ENCODE results near the gene CHN2. TPM values are rescaled to one million over a fixed set of nuclear protein-coding genes. Genes with fewer than 3 reads are reported as not detected.

The CHN2 gene
- polyA plus RNA-seq, 12 donors, result 10.0 to 19.2 (median 14.4) TPM; not detected in 1

DNA sequence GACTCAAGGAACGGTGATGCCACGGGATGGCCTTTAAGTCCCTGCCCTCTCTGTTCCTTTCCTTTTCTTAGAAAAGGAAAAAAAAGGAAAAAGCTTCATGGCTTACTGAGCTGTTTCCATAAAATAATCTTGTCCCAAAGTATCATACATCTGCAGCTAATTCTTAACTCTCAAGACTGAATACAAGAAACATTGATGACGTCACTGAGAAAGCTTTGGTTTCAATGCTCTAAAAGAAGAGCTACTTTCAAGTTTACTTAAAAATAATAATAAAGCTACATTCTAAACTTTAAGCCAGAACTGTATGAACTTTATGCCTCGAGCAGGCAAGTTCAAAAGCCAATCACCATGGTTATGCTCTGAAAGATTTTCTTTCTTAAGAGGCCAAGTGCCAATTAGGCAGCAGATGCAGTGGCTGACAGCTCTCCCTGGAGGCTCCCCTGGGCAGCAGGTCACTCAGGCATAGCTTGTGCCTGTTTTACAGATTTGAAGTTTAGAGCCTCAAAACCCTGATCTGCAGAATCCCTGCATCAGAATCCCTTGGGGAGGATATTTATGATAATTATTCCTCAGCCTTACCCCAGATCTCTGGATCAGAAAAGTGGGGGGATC, 165.0 kb downstream of the CHN2 start:
- no peak for DNase-seq

DNA sequence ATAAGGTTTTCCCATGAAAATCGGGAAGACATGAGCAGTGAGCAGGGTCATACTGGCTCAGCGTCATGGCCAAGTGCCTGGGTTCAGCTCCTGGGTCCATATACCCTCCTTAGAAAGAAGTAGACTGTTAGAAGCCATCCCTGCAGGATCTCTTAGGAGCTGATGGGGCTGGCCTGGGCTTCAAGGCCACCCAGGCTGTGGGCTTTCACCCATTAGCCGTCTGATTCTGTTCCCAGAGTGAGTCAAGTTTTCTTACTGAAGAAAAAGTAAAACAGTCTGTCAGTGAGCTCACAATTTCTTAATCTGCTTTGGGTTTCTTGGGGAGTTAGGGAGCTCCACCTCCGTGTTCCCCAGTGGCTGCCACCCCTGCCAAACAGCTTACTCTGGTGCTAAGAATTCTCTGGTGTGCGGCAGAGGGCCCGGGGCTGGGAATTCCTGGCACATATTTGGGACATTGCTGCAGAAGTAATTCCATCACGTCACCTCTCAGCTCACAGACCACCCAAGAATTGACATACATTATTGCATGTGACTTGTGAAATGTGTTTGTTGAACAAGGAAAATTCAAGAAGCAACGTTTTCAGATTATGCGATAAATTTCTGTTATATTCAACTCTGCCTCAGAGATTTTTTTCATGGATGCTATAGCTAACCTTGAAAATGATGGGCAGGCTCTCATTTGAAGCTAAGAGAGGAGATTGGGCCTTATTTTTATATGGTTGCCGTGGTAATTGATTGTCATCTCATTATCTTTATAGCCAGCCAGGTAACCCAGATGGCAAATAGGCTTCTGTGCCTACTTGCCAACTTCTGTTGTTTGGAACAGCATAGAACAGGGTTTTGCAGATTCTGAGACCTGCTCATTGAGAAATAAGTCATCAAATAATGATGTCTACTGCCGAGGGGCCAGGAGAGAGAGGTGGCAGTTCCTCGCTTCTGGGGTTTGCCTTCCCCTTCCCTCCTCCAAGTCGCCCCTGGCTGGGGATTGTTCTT, 166.4 kb downstream of the CHN2 start:
- peak; percentile 37 for DNase-seq

DNA sequence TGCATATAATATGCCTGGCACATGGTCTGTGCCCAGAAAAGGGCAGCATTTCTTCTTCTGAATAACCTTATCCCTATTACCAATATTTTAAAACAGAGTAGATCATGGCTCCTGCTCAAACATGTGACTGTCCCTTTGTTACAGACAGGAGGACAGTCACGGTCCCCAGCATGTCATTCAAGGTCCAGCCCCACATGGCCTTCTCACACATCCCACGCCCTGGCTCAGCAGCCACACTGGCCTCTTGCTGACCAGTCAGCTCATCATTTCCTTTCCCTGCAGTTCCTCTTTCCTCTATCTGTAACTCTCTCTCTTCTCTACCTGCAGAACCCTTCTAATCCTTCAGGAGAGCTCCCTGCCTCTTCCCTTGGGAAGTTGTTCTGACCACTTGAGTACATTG, 167.8 kb downstream of the CHN2 start:
- DNase-seq, result no peak

DNA sequence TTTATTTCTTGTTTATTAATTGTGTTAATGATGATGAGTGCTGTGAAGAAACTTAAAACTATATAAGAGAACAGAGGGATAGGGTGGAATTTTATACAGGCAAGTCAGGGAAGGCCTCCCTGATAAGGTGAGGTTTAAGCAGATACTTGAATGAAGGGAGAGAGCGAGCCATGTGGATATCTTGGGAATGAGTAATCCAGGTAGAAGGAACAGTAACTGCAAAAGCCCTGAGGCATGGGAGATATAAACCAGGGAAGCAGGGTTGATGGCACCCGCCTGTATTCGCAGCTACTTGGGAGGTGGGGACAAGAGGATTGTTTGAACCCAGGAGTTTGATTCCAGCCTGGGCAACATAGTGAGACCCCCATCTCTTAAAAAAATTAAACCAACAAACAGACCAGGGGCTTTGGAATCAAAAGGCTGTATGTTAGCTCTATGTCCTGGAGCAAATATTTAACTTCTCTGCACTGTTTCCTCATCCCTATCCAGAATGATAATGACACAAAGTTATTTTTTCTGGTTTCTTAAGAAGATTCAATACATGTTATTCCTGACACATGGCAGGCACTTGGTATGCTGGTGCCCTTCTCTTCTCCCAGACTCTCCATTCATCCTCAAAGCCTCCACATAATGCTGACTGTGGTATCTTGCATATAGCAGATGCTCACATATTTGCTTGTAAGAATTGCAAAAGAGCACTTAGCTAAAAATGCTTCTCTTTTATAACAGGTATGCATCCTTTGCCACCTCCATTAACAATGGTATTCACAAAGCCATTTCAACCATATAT, 169.3 kb downstream of the CHN2 start:
- no peak for DNase-seq

DNA sequence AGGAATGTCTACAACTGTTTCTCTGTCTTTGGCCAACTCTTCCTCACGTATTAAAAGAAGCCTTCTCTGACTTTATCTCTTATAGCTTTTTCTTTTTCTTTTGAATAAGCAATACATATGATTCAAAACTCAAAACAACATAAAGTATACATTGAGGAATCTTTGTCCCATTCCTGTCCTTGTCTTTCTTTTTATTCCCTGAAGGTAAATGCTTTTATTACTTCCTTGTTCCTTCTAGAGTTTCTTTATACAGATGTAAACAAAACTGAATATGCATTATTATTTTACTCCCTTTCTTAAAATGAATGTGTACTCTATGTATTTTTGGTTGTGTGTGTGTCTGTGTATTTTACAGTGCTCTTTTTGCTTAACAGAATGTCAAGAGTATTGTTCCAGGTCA, 170.1 kb downstream of the CHN2 start:
- no peak for DNase-seq

DNA sequence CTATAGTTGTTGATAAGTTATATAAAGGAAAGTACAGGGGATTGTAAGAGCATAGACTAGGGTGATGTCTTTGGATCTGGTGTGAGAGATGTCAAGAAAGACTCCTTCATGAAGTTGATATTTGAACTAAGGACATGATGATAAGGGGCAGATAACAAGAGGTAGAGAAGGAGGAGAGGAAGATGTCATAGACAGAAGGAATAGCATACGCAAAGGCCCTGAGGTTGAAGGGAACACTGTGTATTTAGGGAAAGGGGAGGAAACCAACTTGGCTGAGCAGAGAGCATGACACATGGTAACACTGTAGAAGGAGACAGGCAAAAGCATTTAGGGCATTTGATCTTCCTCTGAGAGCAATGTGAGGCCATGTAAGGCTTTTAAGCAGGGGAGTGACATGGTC, 170.8 kb downstream of the CHN2 start:
- no peak for DNase-seq

DNA sequence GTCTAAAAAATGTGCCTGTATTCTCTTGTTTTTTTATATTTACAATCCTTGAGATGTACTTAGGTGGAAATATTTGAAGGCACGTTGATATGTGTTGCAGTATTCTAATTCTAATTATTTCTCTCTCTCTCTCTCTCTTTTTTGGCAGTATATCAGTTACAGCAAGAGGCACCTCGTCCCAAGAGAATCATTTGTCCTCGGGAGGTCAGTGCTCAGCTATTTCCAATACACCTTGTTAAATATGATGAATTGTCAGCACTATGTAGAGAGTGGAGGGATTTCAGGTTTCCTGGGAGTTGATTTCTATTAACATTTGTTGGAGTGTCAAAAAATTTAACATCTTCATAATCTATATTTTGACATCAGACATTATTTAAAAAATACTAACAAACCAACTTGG, 173.2 kb downstream of the CHN2 start:
- DNase-seq, result no peak

DNA sequence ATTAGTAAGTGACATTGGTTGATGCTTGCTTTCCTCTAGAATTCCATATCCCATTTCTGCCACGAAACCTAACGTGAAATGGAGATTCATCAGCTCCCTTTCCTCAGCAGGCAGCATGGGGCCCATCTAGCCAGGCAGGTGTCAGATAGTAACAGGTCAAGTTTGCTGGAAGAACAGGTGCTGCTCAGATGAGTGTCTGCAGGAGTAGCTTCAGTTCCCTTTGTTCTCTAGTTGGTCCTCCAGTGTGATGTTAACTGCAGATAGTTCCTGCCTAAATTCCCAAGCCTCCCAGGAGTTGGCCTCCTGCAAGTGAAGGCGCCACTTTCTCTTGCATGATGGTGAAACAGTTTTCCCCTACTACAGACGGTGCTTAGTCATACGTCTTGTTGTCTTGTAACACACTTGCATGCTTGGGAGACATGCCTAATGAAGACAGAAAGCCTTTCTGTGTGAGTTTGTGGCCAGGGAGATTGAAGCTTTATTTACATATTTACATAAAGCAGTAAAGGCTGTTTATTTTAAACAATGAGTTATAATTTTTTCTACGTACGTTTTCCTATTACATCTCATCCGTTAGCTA, 175.4 kb downstream of the CHN2 start:
- DNase-seq, result no peak

DNA sequence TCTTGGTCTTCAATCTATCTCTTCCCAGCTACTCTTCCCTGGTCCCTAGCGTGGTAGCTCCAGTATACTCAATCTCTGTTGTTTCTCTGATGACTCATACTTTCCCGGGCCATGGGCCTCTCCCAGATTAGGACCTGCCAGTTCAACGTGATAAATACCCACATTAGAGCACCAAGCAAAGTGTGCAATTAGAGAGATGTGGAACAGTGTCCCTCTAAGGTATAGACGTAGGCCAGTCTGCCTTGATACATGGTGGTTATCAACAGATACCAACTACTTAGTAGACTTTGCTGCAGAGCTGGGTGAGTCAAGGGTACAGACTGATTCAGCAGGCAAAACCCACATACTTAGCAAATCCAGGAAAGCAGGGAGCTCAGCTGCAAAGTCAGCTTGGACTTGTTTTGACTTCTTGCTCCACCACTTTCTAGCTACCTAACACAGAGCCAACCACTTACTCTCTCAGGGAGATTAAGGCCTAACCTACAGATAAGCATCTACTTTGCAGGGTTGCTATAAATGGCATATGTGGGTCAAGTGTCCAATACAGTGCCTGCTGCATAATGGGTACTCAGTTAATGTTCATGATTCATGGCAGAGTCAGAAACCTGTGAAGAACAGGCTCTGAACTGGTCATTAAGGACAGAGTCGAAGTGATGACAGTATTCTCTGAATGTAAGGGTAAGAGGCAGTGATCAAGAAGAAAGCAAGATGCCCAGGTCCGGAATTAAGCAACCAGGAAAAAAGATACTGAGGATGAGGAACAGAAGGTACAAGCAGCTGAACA, 176.1 kb downstream of the CHN2 start:
- DNase-seq, result no peak

DNA sequence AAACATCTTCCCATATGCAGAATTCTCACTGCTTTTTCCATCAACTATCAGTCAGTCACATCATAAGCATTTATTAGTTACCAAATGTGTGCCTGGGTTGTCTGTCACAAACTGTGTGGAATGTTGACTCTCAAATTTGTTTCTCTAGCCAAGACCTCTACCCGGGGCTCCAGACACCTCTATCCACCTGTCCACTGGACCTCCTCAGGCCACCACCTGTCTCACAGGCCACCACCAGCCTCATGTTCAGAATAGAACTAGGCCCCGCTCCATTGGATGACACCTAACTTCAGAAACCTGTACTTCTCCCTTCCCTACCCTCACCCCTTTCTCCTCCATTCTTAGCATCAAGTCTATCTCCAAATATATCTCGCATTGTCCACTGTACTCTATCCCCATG, 176.9 kb downstream of the CHN2 start:
- no peak for DNase-seq

DNA sequence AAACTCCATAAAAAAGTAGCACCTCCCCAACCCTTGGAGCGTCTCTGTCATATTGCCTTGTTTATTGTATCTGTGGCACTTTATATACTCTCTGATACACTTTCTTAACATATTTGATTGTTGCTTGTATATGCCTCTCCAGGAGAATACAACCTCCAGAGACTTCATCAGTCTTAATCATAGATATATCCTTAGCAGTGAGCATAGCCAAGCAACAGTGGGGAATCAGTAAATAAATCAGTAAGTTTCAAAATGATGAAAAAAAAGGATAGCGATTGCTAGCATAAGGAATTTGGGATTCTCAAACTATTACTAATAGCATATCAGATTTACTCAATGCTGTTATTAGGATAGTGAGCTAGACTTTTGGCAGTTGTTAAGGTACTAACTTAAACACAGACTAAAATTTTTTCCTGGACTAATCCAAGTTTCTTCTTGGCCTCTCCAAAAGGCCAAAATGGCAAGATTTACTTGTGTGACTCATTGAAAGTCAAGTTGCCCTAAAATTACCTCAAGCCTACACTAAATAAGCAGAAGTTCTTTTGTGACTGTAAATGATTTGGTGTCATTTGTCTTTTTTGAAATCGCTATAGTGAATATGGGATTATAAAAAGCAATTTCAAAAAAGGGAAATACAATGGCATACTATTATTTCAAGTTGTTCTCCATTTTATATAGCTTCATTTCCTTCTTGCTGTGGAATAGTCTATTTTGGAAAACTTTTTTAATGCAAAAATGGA, 177.9 kb downstream of the CHN2 start:
- peak; percentile 35 for DNase-seq

DNA sequence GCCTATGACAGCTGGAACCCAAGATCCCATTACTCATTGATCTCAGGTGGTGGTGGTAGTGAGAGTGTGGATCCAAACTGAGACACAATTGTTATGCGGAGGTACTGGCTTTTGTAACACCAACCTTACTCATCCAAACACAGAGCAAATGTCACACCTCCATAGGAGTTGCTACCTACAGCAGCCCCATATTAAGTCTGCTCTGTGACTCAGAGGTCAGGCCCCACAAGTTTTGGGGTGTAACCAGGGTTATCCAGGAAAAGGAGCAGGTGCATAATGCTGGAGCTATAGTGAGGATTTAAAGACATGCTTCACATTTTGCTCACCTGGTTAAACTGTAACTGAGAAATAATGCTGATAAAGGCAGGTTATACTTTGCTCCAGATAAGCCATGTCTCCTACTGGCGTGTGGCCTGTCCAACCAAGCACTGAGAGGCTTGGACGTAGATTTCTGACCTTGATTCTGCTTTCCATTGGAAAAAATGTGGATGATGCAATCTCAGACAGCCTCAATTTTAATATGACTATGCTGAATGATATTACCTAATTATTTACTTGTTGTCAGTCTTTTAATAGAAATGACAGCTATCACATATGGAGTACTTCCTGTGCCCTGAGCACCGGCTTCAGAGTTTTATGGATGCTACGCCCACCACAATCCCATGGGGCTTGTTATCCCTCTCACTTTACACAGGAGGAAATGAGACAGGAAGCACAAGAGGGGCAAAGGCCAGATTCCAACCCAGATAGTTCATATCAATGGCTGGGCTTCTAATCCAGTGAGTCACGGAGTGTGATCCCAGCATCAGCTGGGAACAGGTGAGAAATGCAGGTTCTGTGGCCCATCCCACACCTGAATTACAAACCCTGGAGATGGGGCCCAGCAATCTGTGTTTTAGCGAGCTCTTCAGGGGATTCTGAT, 181.3 kb downstream of the CHN2 start:
- no peak for DNase-seq

DNA sequence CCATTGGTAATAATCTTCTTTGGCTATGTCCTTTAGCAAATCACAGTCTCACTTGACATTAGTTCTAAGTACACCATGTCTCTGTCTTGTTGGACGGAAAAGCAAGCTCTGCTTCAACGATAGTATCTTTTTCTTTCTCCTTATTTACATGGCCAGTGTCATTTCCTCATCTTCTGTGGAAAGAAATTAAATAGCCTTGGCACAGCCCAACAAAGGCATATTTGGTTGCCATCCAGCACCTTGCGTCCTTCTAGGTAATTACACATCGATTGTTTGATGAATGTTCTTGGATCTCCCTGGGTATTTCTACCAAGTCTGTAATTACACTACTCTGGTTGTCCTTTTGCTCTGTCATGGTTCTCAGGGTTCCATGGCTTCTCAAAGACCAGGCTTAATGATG, 183.1 kb downstream of the CHN2 start:
- DNase-seq, result no peak

DNA sequence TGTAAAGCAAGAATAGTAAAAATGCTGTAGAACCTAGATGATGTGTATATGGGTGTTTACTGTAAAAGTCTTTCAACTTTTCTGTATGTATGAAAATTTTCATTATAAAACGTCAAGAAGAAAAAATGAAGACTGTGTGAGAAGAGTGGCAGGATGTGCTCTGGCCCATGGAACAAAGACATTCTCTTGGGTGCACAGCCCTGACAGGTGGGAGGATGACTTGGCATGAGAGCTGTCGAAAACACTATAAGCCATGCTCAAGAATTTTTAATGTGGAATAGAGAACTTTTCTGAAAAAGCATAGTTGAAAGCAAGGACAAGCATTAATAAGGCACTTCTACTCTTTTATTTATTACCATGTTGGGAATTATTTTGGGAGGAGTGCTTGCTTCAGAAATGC, 185.0 kb downstream of the CHN2 start:
- DNase-seq, result no peak

DNA sequence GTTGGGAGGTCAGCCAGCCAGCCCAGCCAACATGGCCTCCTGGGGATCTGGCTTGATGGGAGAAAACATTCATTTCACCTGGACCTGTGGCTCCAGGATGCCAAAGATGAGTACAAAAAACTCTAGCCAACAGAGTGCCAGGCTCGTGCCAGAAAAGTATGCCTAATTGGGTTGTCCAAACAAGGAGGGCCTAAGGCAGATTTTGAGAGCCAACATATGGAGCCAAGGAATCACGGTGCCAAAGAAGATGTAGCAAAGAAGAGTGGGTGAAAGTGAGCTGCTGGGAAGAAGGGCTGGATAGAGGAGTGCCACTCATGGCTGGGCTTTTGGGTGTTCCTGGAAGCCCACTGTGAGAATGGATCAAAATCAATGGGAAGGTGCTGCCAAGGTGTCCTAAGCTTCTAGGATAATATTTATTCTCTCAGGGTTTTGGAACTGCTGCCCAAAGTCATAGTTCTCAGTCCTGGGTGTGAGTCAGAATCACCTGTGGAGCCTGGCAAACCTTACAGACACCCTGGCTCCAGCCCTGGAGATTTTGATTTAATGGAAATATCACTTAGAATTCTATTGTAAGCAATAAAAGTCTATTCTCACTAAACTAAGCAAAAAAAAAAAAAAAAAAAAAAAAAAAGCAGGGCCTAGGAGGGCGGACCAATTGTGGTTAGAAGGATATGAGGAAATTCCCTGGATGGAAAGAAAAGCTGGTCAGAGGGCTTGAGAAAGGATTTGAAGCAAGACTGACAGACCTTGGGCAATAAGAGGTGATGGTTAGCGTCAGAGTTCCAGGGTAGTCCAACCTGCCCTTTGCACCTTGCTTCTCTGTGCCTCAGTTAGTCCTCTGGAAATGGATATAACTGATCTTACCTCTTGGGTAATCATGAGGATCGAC, 186.9 kb downstream of the CHN2 start:
- DNase-seq, result no peak

DNA sequence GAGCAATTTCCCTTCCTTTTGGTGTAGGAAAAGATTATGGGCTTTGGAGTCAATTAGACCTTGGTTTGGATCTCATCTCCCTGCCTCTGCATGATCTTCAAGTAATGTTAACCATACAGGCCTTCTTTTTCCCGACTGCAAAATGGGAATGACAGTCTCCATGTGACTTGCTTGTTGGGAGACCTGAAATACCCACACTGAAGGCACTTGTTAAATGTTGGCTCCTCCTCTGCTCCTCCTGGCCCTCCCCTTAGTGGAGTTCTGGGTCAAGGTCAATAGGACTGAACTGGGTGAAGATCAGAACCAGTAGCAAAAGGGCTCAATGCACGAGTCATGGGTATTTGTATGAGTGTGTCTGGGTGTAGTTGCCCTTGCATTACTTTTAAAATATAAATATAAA, 189.7 kb downstream of the CHN2 start:
- DNase-seq, result no peak

DNA sequence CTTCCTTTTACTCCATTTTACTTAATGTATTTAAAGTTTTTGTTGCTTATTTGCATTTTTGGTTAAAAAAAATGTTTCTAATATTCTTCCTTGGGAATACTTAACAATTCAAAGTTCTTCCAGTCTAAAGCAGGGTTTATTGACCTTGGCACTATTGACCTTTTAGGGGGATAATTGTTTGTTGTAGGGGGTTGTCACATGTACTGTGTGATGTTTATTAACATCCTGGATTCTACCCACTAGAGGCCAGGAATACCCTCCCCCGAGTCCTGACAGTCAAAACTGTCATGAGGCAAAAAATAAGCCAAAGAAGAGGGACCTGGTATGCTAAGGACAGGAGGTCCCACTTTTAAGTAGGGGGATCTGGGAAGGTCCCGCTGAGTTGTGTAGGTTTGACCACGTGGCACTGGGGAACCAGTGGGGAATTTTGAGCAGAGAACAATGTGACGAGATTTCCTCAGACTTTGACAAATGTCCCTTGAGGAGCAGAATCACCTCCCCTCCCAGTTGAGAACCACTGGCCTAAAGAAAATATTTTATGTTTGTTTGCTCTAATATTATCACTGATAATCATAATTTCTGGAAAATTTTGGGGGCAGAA, 190.7 kb downstream of the CHN2 start:
- DNase-seq, result no peak

DNA sequence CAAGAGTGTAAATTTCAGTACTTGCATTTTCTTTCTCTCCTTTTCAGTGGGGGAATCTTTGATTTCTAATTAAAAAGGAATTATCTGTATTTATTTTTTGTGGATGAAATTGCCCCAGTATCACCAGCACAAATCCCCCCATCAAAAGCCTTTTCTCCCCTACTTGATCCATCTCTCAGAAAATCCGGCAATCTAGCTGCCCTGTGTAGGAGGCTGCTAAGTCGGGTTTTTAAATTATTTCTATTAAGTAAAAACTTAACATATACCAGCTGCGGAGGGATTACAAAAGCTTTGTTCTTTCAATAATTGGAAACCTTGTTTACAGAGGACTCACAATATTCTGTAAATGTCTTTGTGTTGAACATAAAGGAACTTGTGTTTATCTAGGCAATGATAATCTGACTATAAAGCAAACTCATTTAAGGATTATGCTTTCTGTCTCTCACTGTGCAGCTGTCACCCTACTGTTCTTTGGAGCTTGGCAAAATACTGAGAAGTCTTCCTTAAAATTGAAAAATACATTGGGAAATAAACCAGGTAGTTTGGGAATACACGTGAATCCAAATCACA, 191.7 kb downstream of the CHN2 start:
- DNase-seq, result no peak
